HepG2 (cell line): Measurements from ENCODE around the gene CYP19A1. TPM values are rescaled to one million over a fixed set of nuclear protein-coding genes. Genes with fewer than 3 reads are reported as not detected.

Experiments used
- FOXM1 ChIP-seq: sonication (generic); formaldehyde crosslinking; IDR thresholded peaks from 2 replicates; pipeline ENCODE4 v1.5.0; 2020; ENCODE audit warnings: missing genetic modification reagents
- HOXA5 ChIP-seq: sonication (generic); formaldehyde crosslinking; IDR thresholded peaks from 2 replicates; pipeline ENCODE4 v1.4.0; 2020; ENCODE audit warnings: missing genetic modification reagents
- PHF5A ChIP-seq: IDR thresholded peaks from one replicate; pipeline ENCODE4 v1.6.1; 2018; ENCODE audit warnings: low read depth, missing genetic modification reagents; ENCODE audit not compliant: unreplicated experiment
- TEF ChIP-seq: sonication (generic); formaldehyde crosslinking; IDR thresholded peaks from 2 replicates; pipeline ENCODE4 v1.5.0; 2020; ENCODE audit warnings: missing genetic modification reagents
- THAP9 ChIP-seq: sonication (generic); formaldehyde crosslinking; IDR thresholded peaks from 2 replicates; pipeline ENCODE4; 2020; ENCODE audit warnings: missing genetic modification reagents, mild to moderate bottlenecking, borderline replicate concordance
- ZBTB14 ChIP-seq: sonication (generic); formaldehyde crosslinking; IDR thresholded peaks from 2 replicates; pipeline ENCODE4 v1.4.0; 2020; ENCODE audit warnings: missing genetic modification reagents
- ZBTB44 ChIP-seq: sonication (generic); formaldehyde crosslinking; IDR thresholded peaks from 2 replicates; pipeline ENCODE4 v1.4.0; 2020; ENCODE audit warnings: missing genetic modification reagents
- ZKSCAN8 ChIP-seq: IDR thresholded peaks from 2 replicates; pipeline ENCODE4 v1.6.1; 2016; ENCODE audit warnings: borderline replicate concordance, missing genetic modification reagents, missing compliant biosample characterization
- ZNF205 ChIP-seq: IDR thresholded peaks from 2 replicates; pipeline ENCODE4 v1.6.1; 2018; ENCODE audit warnings: missing biosample characterization, missing genetic modification reagents
- ZNF605 ChIP-seq: sonication (generic); formaldehyde crosslinking; IDR thresholded peaks from 2 replicates; pipeline ENCODE4 v1.8.0; 2022; ENCODE audit warnings: mild to moderate bottlenecking, missing genetic modification reagents
- ZNF674 ChIP-seq: sonication (generic); formaldehyde crosslinking; IDR thresholded peaks from 2 replicates; pipeline ENCODE4 v1.5.0; 2020; ENCODE audit warnings: low read depth, mild to moderate bottlenecking, missing genetic modification reagents
- ZNF766 ChIP-seq: sonication (generic); formaldehyde crosslinking; IDR thresholded peaks from 2 replicates; pipeline ENCODE4 v1.5.0; 2020; ENCODE audit warnings: missing genetic modification reagents, borderline replicate concordance
- ZSCAN20 ChIP-seq: sonication (generic); formaldehyde crosslinking; IDR thresholded peaks from 2 replicates; pipeline ENCODE4 v1.4.0; 2020; ENCODE audit warnings: missing genetic modification reagents, mild to moderate bottlenecking, borderline replicate concordance
- polyA plus RNA-seq, 8 experiments: library from polyadenylated mRNA; depleted of rRNA in 3 of 8; stranded (reverse) in 7 of 8; unstranded in 1 of 8; fragments of >200 nt; fragmentation: Illumina TruSeq in 4 of 8; extraction: Trizol in 4 of 8; gene quantifications; 2 replicates each; pipeline versions ENCODE4 v1.2.1 to v1.2.3, GENCODE V29; 2011 to 2016; ENCODE audit warnings: low read depth in 4 of 8, missing spikeins in 1 of 8, mixed read lengths in 1 of 8; ENCODE audit not compliant: insufficient read depth in 1 of 8
- total RNA-seq, 5 experiments: library from RNA; depleted of rRNA; stranded (reverse); fragments of >200 nt; fragmentation: Illumina TruSeq; extraction: Trizol; gene quantifications; 2 replicates each; pipeline ENCODE4 v1.2.3, GENCODE V29; 2016; ENCODE audit warnings: low read depth in 1 of 5
- TF ChIP-seq, protein P1 (sequence below): sonication (generic); formaldehyde crosslinking; IDR thresholded peaks from 2 replicates; pipeline ENCODE4 v1.4.0; 2020; ENCODE audit warnings: missing genetic modification reagents, borderline replicate concordance
- TF ChIP-seq, protein P2 (sequence below): sonication (generic); formaldehyde crosslinking; IDR thresholded peaks from 2 replicates; pipeline ENCODE4 v1.8.0; 2022; ENCODE audit warnings: mild to moderate bottlenecking, missing genetic modification reagents, moderate library complexity

Gene CYP19A1
- total and polyA plus RNA-seq, 2 of the 13 experiments (the other 11 are each of a cell fraction or from before 2014, with no cell fraction given) = 10.9 to 23.0 TPM

GRCh38 chr15:51281368-51281967 lies 56.9 kb downstream of the CYP19A1 start (continued):
- TF ChIP-seq THAP9 (CRISPR knock-in tag) (no peak), ZNF766 (CRISPR knock-in tag) (no peak), ZBTB44 (CRISPR knock-in tag) (no peak), ZBTB14 (CRISPR knock-in tag) (no peak), ZKSCAN8 (CRISPR knock-in tag) (no peak), ZNF605 (CRISPR knock-in tag) (no peak), HOXA5 (CRISPR knock-in tag) (peak; percentile 62; the same call in 1 of the 2 replicates), TEF (CRISPR knock-in tag) (no peak), ZSCAN20 (CRISPR knock-in tag) (no peak), PHF5A (CRISPR knock-in tag) (no peak), ZNF205 (CRISPR knock-in tag) (no peak), FOXM1 (CRISPR knock-in tag) (no peak), ZNF674 (CRISPR knock-in tag) (no peak)
- TF ChIP-seq, protein P1, sequence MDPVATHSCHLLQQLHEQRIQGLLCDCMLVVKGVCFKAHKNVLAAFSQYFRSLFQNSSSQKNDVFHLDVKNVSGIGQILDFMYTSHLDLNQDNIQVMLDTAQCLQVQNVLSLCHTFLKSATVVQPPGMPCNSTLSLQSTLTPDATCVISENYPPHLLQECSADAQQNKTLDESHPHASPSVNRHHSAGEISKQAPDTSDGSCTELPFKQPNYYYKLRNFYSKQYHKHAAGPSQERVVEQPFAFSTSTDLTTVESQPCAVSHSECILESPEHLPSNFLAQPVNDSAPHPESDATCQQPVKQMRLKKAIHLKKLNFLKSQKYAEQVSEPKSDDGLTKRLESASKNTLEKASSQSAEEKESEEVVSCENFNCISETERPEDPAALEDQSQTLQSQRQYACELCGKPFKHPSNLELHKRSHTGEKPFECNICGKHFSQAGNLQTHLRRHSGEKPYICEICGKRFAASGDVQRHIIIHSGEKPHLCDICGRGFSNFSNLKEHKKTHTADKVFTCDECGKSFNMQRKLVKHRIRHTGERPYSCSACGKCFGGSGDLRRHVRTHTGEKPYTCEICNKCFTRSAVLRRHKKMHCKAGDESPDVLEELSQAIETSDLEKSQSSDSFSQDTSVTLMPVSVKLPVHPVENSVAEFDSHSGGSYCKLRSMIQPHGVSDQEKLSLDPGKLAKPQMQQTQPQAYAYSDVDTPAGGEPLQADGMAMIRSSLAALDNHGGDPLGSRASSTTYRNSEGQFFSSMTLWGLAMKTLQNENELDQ (CRISPR knock-in tag) = no peak
- TF ChIP-seq, protein P2, sequence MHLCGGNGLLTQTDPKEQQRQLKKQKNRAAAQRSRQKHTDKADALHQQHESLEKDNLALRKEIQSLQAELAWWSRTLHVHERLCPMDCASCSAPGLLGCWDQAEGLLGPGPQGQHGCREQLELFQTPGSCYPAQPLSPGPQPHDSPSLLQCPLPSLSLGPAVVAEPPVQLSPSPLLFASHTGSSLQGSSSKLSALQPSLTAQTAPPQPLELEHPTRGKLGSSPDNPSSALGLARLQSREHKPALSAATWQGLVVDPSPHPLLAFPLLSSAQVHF (CRISPR knock-in tag) = no peak
